Common myeloid progenitor, CD34-positive (primary cell): ENCODE results near the gene EFCAB13.
"Not testable (repeated sequence)": the region's sequence is repeated elsewhere in the genome, so short reads cannot be mapped to it uniquely, and the experiment has no call there.

Experiments
- CTCF ChIA-PET: fragments of 350-600 bp; sonication (Branson Sonifier 250); formaldehyde crosslinking; loops from one replicate; lab custom pipeline; 2021; ENCODE audit warnings: antibody characterized with exemption; lab: Charles Lee
- POLR2A ChIA-PET: fragments of 350-600 bp; sonication (Branson Sonifier 250); formaldehyde crosslinking; loops from one replicate; lab custom pipeline; 2021; ENCODE audit warnings: antibody characterized with exemption; lab: Charles Lee
- DNase-seq, 3 donors: peaks; one replicate each; pipeline versions ENCODE4 v3.0.0 to v3.0.0-alpha.2; 2013
- H3K27ac ChIP-seq, 2 experiments: 1 replicate in 1 of 2; 2 replicates in 1 of 2; pipeline ENCODE4 v1.7.0; 2013; ENCODE audit warnings: inconsistent platforms in 2 of 2, low read length in 2 of 2, mild to moderate bottlenecking in 2 of 2, low read depth in 1 of 2, moderate library complexity in 1 of 2; ENCODE audit not compliant: severe bottlenecking in 2 of 2, insufficient read depth in 1 of 2, poor library complexity in 1 of 2
- H3K27me3 ChIP-seq, 5 experiments: replicated peaks in 2 of 5; 1 replicate in 3 of 5; 2 replicates in 2 of 5; pipeline versions ENCODE4 v1.6.1 to v1.7.0; 2013; ENCODE audit warnings: low read length in 4 of 5, mild to moderate bottlenecking in 2 of 5, moderate library complexity in 2 of 5, inconsistent platforms in 1 of 5; ENCODE audit not compliant: insufficient read depth in 5 of 5, control insufficient read depth in 4 of 5
- H3K36me3 ChIP-seq, 4 experiments: 1 replicate in 2 of 4; 2 replicates in 2 of 4; pipeline versions ENCODE4 v1.6.1 to v1.7.0; 2013; ENCODE audit warnings: low read length in 3 of 4, control low read depth in 1 of 4, mild to moderate bottlenecking in 1 of 4; ENCODE audit not compliant: control insufficient read depth in 4 of 4, insufficient read depth in 4 of 4
- H3K4me1 ChIP-seq, 4 experiments: 1 replicate in 3 of 4; 2 replicates in 1 of 4; pipeline versions ENCODE4 v1.6.1 to v1.7.1; 2013; ENCODE audit warnings: low read length in 3 of 4, mild to moderate bottlenecking in 3 of 4, control low read depth in 1 of 4, inconsistent platforms in 1 of 4, moderate library complexity in 1 of 4; ENCODE audit not compliant: control insufficient read depth in 4 of 4, insufficient read depth in 4 of 4; ENCODE audit errors: control extremely low read depth in 1 of 4
- H3K4me3 ChIP-seq, 7 experiments: 1 replicate in 4 of 7; 2 replicates in 3 of 7; pipeline versions ENCODE4 v1.5.1 to v1.7.0; 2013; ENCODE audit warnings: mild to moderate bottlenecking in 7 of 7, low read length in 6 of 7, moderate library complexity in 6 of 7, inconsistent platforms in 2 of 7, low read depth in 2 of 7, control low read depth in 1 of 7; ENCODE audit not compliant: insufficient read depth in 4 of 7, control insufficient read depth in 1 of 7; ENCODE audit errors: extremely low read depth in 1 of 7
- H3K9me3 ChIP-seq, 5 experiments: 1 replicate in 4 of 5; 2 replicates in 1 of 5; pipeline versions ENCODE4 v1.6.1 to v1.7.1; 2013; ENCODE audit warnings: low read length in 4 of 5, mild to moderate bottlenecking in 2 of 5, inconsistent platforms in 1 of 5, low read depth in 1 of 5, moderate library complexity in 1 of 5; ENCODE audit not compliant: control insufficient read depth in 4 of 5, insufficient read depth in 2 of 5; ENCODE audit errors: control extremely low read depth in 1 of 5
- WGBS: methylation state at CpG from one replicate; pipeline ENCODE4 v1.1.5; 2013; ENCODE audit not compliant: insufficient coverage; 5-methylcytosine and 5-hydroxymethylcytosine counted together

The EFCAB13 gene

GRCh38 chr17:47397532-47398128 lies 73.9 kb downstream of the EFCAB13 start:
- CTCF ChIA-PET, H3K4me3 ChIP-seq, H3K27me3 ChIP-seq, POLR2A ChIA-PET, DNase-seq, H3K27ac ChIP-seq, H3K9me3 ChIP-seq, H3K4me1 ChIP-seq, H3K36me3 ChIP-seq: not testable (repeated sequence)
- WGBS: no CpG with 5 or more reads among the region's 49 CpGs

DNA sequence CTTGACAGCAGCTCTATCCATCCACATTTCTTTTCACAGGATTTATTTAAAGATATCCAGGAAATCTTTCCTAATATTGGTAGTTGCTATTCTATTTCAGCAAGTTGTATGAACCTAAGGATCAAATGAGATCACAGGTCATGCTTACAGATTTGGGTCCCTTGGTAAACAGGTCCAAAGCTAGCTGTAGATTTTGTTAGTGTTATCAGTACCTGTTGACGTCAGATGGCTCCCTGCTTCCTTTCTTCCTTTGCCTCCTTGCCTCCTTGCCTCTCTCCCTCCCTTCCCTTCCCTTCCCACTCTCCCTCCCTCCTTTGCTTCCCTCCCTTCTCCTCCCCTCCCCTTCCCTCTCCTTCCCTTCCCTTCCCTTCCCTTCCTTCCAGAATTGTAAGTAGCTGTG lies 76.6 kb downstream of the EFCAB13 start:
- Histone ChIP-seq H3K27me3 (no peaks in the 10 kb centered on the region), H3K4me1 (no peaks in the 10 kb centered on the region), H3K36me3 (no peaks in the 10 kb centered on the region), H3K9me3 (no peaks in the 10 kb centered on the region), H3K4me3 (no peak overlapping the region), H3K27ac (no peak overlapping the region)
- no CpG with 5 or more reads among the region's 1 CpG for WGBS
- ChIA-PET POLR2A (no interaction called here), CTCF (no interaction called here)
- no peak for DNase-seq

GRCh38 chr17:47401100-47401499 lies 77.3 kb downstream of the EFCAB13 start:
- Histone ChIP-seq H3K9me3 (no peaks in the 10 kb centered on the region), H3K4me3 (no peak overlapping the region), H3K36me3 (no peaks in the 10 kb centered on the region), H3K27ac (no peak overlapping the region), H3K27me3 (no peaks in the 10 kb centered on the region), H3K4me1 (no peaks in the 10 kb centered on the region)
- CTCF ChIA-PET: no interaction called here
- WGBS: 100% methylated on average over 1 of the region's 2 CpGs
- POLR2A ChIA-PET: interaction anchor here (0.6 kb wide), 1 partner anchor 17 kb away, joined by 3 read pairs; no protein-coding TSS in a partner anchor
- no peak for DNase-seq

GRCh38 chr17:47404006-47404405 lies 80.3 kb downstream of the EFCAB13 start:
- DNase-seq: no peak
- no peaks in the 10 kb centered on the region for H3K27me3 ChIP-seq
- no peak overlapping the region for H3K4me3 ChIP-seq
- H3K4me1 ChIP-seq: no peaks in the 10 kb centered on the region
- no peaks in the 10 kb centered on the region for H3K36me3 ChIP-seq
- no peaks in the 10 kb centered on the region for H3K9me3 ChIP-seq
- no peak overlapping the region for H3K27ac ChIP-seq
- ChIA-PET POLR2A (no interaction called here), CTCF (no interaction called here)
- WGBS: no CpG with 5 or more reads among the region's 3 CpGs

- Histone ChIP-seq H3K27me3 (no peaks in the 10 kb centered on the region), H3K4me1 (no peaks in the 10 kb centered on the region), H3K36me3 (no peaks in the 10 kb centered on the region), H3K27ac (no peak overlapping the region), H3K9me3 (no peaks in the 10 kb centered on the region), H3K4me3 (no peak overlapping the region)
- ChIA-PET POLR2A (no interaction called here), CTCF (no interaction called here)
- no peak for DNase-seq
Measured at GRCh38 chr17:47404875-47405274, 81.1 kb downstream of the EFCAB13 start.

- Histone ChIP-seq H3K36me3 (peaks cover 0 to 3% (median 0%) of the 10 kb centered on the region in 4 experiments), H3K4me1 (no peaks in the 10 kb centered on the region), H3K27me3 (no peaks in the 10 kb centered on the region), H3K9me3 (no peaks in the 10 kb centered on the region), H3K27ac (no peak overlapping the region), H3K4me3 (no peak overlapping the region)
- ChIA-PET POLR2A (interaction anchor here (0.6 kb wide), 1 partner anchor 70 kb away, joined by 7 read pairs; no protein-coding TSS in a partner anchor), CTCF (no interaction called here)
- DNase-seq: no peak
- WGBS: 100% methylated on average over 1 of the region's 3 CpGs
Measured at GRCh38 chr17:47413872-47414271, 90.1 kb downstream of the EFCAB13 start.

DNA sequence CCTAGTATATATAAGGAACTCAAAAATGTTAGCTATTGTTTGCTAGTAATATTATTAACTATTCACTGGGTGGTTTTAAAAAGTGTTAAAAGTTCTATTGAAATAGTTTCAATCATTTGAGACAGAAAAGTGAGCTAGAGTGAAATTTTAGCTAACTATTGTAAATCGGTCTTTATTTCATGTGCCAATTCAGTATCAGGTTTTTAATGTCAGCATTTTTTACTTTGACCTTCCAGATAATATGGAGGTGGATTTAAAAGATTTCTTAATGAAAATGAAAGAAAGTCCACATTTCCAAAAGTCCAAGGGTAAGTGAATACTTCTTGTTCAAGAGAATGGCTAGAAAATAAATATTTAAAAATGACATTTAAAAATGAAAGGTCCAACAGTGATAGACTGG lies 90.9 kb downstream of the EFCAB13 start:
- no peaks in the 10 kb centered on the region for H3K27me3 ChIP-seq
- H3K9me3 ChIP-seq: no peaks in the 10 kb centered on the region
- no peaks in the 10 kb centered on the region for H3K4me1 ChIP-seq
- no peak for DNase-seq
- ChIA-PET POLR2A (interaction anchor here (0.6 kb wide), 1 partner anchor 69 kb away, joined by 7 read pairs; no protein-coding TSS in a partner anchor), CTCF (no interaction called here)
- H3K27ac ChIP-seq: no peak overlapping the region
- no CpG with 5 or more reads among the region's 1 CpG for WGBS
- H3K4me3 ChIP-seq: no peak overlapping the region
- H3K36me3 ChIP-seq: peaks cover 0 to 3% (median 0%) of the 10 kb centered on the region in 4 experiments
